ENCODE data around the gene POLR2A. TPM values are rescaled to one million over a fixed set of nuclear protein-coding genes. Genes with fewer than 3 reads are reported as not detected.

The POLR2A gene
- total RNA-seq, 1 donor from 2014 or later: 151 TPM

DNA sequence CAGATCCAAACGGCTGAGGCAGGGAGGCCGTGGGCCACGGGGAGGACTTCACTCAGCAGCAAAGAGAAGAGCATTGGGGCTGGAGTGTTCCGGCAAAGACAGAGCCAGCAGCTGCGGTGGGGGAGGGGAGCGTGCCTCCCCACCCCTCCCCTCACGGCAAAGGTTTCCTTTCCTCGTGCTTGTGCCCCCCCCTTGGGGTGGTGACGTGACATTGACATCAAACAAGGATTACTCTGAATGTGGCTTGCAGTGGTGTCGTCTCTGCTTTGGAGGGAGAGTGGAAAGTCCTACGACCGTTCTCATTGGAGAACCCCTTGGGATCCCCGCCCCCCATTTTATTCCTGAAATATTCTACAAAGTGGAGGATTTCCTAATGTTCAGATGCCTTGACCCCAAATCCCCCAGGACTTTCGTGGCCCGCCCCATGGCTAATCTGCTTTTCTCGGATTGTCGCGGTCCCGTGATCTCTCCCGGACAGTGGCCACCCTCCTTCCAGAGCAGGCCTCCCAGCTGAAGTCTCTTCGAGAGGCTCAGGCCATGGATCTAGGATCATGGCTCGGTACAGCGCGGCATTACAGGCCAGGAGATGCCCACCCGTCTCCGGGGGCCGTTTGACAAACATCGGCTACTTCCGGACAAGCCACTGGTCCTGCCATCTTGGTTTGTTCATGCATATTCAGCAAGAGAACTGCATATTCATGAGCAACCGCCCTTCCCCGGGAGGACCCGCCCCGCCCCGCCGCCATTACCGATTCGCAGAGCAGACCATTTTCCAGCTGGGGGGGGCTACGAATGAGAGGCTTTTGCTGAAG lies 705 bp upstream of the POLR2A start:
- Histone ChIP-seq H3K9ac (ENCODE audit: low read length) (peak overlapping the region; percentile 95), H3K36me3 (ENCODE audit: insufficient read depth, low read length) (no peaks in the 10 kb centered on the region), H3K4me2 (ENCODE audit: low read length) (peak overlapping the region; percentile 95), H3K27me3 (ENCODE audit: insufficient read depth, low read length) (no peaks in the 10 kb centered on the region), H3K27ac (ENCODE audit: low read depth, low read length) (peak overlapping the region; percentile 98), H2AFZ (ENCODE audit: low read depth, low read length) (peak overlapping the region; percentile 83), H3K4me3 (ENCODE audit: insufficient read depth, low read depth, low read length) (peak overlapping the region; percentile 95), H3K9me3 (ENCODE audit: insufficient read depth, low read depth, low read length) (no peaks in the 10 kb centered on the region), H3K4me1 (ENCODE audit: insufficient read depth, low read length) (peaks cover 29% of the 10 kb centered on the region), H3K79me2 (ENCODE audit: insufficient read depth, low read length) (peaks cover 53% of the 10 kb centered on the region), H4K20me1 (ENCODE audit: insufficient read depth, low read length) (peaks cover 36% of the 10 kb centered on the region)
- peak overlapping the region; percentile 99 for H3K4me3 Mint-ChIP-seq (ENCODE audit: unreplicated experiment)
- H3K9me3 Mint-ChIP-seq (ENCODE audit: unreplicated experiment): no peaks in the 10 kb centered on the region
- H3K36me3 Mint-ChIP-seq (ENCODE audit: low read depth, unreplicated experiment): peaks cover 3% of the 10 kb centered on the region
- DNase-seq (ENCODE audit: low read depth): peak; percentile 83
- H3K4me1 Mint-ChIP-seq (ENCODE audit: low read depth, unreplicated experiment): peaks cover 32% of the 10 kb centered on the region
- TF ChIP-seq, protein P1, sequence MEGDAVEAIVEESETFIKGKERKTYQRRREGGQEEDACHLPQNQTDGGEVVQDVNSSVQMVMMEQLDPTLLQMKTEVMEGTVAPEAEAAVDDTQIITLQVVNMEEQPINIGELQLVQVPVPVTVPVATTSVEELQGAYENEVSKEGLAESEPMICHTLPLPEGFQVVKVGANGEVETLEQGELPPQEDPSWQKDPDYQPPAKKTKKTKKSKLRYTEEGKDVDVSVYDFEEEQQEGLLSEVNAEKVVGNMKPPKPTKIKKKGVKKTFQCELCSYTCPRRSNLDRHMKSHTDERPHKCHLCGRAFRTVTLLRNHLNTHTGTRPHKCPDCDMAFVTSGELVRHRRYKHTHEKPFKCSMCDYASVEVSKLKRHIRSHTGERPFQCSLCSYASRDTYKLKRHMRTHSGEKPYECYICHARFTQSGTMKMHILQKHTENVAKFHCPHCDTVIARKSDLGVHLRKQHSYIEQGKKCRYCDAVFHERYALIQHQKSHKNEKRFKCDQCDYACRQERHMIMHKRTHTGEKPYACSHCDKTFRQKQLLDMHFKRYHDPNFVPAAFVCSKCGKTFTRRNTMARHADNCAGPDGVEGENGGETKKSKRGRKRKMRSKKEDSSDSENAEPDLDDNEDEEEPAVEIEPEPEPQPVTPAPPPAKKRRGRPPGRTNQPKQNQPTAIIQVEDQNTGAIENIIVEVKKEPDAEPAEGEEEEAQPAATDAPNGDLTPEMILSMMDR (IDR thresholded peaks at IDR 0.05; ENCODE audit: insufficient read depth, low read depth, low read length): no peak
- TF ChIP-seq EZH2 (IDR thresholded peaks at IDR 0.05; ENCODE audit: insufficient read depth, low read length): no peak
- peak overlapping the region; percentile 100 for H3K27ac Mint-ChIP-seq (ENCODE audit: unreplicated experiment)
- peak; percentile 34 for FAIRE-seq
- H3K27me3 Mint-ChIP-seq (ENCODE audit: low read depth, unreplicated experiment): no peaks in the 10 kb centered on the region

DNA sequence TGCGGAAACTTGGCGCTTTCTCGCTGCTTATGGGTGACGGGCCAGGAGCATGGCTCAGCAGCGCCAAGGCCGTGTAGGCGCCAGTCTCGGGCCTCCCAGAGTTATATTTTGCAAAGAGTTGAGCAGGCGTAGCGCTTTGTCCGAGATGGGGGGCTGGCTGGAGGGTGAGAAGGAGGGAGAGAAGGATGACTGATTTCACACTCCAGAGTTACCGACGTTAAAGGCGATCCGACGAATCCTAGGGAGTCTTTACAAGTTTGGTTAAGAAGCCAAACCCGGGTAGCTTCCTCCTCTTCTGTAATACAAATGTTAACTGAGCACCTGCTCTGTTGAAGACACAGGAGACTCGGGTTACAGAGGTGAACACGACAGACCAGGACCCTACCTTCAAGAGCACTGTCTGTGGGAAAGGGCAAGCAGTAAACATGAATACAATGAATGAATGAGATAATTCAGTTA lies 782 bp downstream of the POLR2A start:
- peak overlapping the region; percentile 95 for H3K9ac ChIP-seq (ENCODE audit: low read length)
- Mint-ChIP-seq H3K4me3 (ENCODE audit: unreplicated experiment) (peak overlapping the region; percentile 99), H3K27me3 (ENCODE audit: low read depth, unreplicated experiment) (no peaks in the 10 kb centered on the region), H3K9me3 (ENCODE audit: unreplicated experiment) (no peaks in the 10 kb centered on the region), H3K36me3 (ENCODE audit: low read depth, unreplicated experiment) (peaks cover 3% of the 10 kb centered on the region), H3K27ac (ENCODE audit: unreplicated experiment) (peak overlapping the region; percentile 100), H3K4me1 (ENCODE audit: low read depth, unreplicated experiment) (peaks cover 40% of the 10 kb centered on the region)
- peaks cover 56% of the 10 kb centered on the region for H3K79me2 ChIP-seq (ENCODE audit: insufficient read depth, low read length)
- H3K27ac ChIP-seq (ENCODE audit: low read depth, low read length): peak overlapping the region; percentile 74
- H4K20me1 ChIP-seq (ENCODE audit: insufficient read depth, low read length): peaks cover 48% of the 10 kb centered on the region
- no peaks in the 10 kb centered on the region for H3K9me3 ChIP-seq (ENCODE audit: insufficient read depth, low read depth, low read length)
- no peak for TF ChIP-seq EZH2 (IDR thresholded peaks at IDR 0.05; ENCODE audit: insufficient read depth, low read length)
- TF ChIP-seq, protein P1 (IDR thresholded peaks at IDR 0.05; ENCODE audit: insufficient read depth, low read depth, low read length): no peak
- DNase-seq (ENCODE audit: low read depth) (no peak), FAIRE-seq (no peak)
- peak overlapping the region; percentile 95 for H3K4me3 ChIP-seq (ENCODE audit: insufficient read depth, low read depth, low read length)
- peaks cover 2% of the 10 kb centered on the region for H3K36me3 ChIP-seq (ENCODE audit: insufficient read depth, low read length)
- H3K27me3 ChIP-seq (ENCODE audit: insufficient read depth, low read length): no peaks in the 10 kb centered on the region
- H3K4me1 ChIP-seq (ENCODE audit: insufficient read depth, low read length): peaks cover 24% of the 10 kb centered on the region
- H2AFZ ChIP-seq (ENCODE audit: low read depth, low read length): no peak overlapping the region
- H3K4me2 ChIP-seq (ENCODE audit: low read length): peak overlapping the region; percentile 95

DNA sequence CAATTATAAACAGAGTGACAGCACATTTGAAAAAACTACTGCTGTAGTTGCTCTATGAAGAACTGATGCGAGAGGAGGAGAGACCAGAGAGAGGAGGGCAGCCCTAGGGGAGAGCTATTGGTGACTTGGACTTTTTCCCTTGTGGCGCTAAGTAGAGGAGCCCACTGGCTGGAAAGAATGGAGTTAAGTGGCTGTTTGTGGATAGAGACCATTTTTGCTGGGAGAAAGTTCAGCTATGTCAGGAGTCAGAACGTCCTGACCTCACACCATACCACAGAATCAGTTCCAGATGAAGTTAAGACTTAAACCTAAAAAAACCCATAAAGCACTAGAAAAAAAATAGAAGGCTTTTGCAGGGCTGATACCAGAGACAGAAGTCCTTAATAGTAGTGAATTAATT lies 2.0 kb downstream of the POLR2A start:
- TF ChIP-seq, protein P1 (IDR thresholded peaks at IDR 0.05; ENCODE audit: insufficient read depth, low read depth, low read length): no peak
- no peak for TF ChIP-seq EZH2 (IDR thresholded peaks at IDR 0.05; ENCODE audit: insufficient read depth, low read length)
- Histone ChIP-seq H3K36me3 (ENCODE audit: insufficient read depth, low read length) (peaks cover 4% of the 10 kb centered on the region), H3K9ac (ENCODE audit: low read length) (peak overlapping the region; percentile 60), H3K27me3 (ENCODE audit: insufficient read depth, low read length) (no peaks in the 10 kb centered on the region), H3K4me3 (ENCODE audit: insufficient read depth, low read depth, low read length) (peak overlapping the region; percentile 95), H3K4me1 (ENCODE audit: insufficient read depth, low read length) (peaks cover 21% of the 10 kb centered on the region), H3K27ac (ENCODE audit: low read depth, low read length) (no peak overlapping the region), H3K9me3 (ENCODE audit: insufficient read depth, low read depth, low read length) (no peaks in the 10 kb centered on the region), H3K79me2 (ENCODE audit: insufficient read depth, low read length) (peaks cover 65% of the 10 kb centered on the region), H3K4me2 (ENCODE audit: low read length) (peak overlapping the region; percentile 95), H4K20me1 (ENCODE audit: insufficient read depth, low read length) (peaks cover 60% of the 10 kb centered on the region), H2AFZ (ENCODE audit: low read depth, low read length) (no peak overlapping the region)
- FAIRE-seq: no peak
- Mint-ChIP-seq H3K36me3 (ENCODE audit: low read depth, unreplicated experiment) (peaks cover 3% of the 10 kb centered on the region), H3K4me1 (ENCODE audit: low read depth, unreplicated experiment) (peaks cover 37% of the 10 kb centered on the region), H3K27me3 (ENCODE audit: low read depth, unreplicated experiment) (no peaks in the 10 kb centered on the region), H3K4me3 (ENCODE audit: unreplicated experiment) (peak overlapping the region; percentile 99), H3K9me3 (ENCODE audit: unreplicated experiment) (no peaks in the 10 kb centered on the region), H3K27ac (ENCODE audit: unreplicated experiment) (peak overlapping the region; percentile 84)
- peak; percentile 31 for DNase-seq (ENCODE audit: low read depth)

Data from astrocyte (in vitro differentiated cells and primary cell).